GM10847 (cell line): ENCODE results near the gene WNT6.

Experiments used
- POLR2A ChIP-seq: IDR thresholded peaks from 2 replicates; pipeline ENCODE4 v1.6.1; 2011; ENCODE audit not compliant: insufficient read length; ENCODE audit errors: extremely low read depth

WNT6 gene

DNA sequence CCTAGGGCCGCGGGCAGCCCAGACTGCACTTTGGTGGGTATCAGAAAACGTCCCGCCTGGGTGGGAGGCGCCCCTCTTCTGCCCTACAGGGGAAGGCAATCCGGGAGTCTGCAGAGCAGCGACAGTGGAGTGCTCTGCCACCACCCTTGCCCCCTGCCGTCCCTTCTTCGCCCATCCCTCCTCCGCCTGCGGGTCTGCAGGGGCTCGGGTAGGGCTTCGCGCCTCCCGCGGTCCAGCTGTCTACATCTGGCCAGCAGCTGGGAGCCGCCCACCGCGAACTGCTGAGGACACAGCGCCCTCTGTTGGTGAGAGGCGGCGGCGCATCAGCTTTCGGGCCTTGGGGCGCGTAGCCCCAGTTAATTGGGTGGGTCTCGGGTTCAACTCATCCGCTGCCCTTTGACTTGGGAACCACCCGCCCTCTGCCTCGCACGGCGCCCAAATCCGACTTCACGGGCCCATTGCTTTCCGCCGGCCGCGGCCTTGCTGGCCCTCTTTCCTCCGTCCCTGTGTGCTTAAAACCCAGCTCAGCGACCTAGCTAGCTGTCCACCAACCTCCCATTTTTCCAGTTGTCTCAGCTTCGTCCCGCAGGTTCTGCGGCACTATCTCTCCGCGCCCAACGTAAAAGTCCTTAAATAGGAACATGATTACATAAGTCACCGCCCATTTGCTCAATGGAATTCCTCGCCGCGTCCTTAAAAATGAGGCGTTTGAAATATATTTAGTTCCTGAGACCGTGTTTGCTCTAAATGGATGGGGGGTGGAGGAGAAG, 38.7 kb downstream of the WNT6 start:
- no peak for TF ChIP-seq POLR2A

DNA sequence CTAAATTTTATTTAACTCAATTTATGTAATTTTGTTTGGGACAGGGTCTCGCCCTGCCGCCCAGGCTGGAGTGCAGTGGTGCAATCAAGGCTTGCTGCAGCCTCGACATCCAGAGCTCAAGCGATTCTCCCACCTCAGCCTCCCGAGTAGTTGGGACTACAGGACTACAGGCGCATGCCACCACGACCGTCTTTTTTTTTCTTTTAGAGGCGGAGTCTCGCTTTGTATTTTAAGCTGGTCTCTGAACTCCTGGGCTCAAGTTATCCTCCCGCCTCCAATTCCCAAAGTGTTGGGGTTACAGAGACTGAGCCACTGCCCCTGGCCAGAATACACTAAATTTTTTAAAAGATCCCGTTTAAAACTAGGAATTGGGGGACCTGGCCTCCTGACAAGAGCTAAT, 39.5 kb downstream of the WNT6 start:
- no peak for TF ChIP-seq POLR2A

DNA sequence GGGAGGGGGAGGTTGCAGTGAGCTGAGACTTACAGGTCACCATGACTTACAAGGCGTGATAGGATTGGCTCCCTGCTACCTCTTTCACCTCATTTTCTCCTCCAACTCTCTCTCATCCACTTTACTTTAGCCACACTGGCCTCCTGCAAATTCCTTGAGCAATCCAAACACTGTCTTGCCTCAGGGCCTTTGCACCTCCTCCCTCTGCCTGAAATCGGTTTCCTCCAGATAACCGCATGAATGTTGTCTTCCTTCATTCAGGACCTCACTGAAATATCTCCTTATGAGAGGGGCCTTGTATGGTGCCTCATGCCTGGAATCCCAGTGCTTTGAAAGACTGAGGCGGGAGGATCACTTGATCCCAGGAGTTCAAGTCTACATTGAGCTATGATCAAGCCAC, 42.8 kb downstream of the WNT6 start:
- TF ChIP-seq POLR2A: no peak

DNA sequence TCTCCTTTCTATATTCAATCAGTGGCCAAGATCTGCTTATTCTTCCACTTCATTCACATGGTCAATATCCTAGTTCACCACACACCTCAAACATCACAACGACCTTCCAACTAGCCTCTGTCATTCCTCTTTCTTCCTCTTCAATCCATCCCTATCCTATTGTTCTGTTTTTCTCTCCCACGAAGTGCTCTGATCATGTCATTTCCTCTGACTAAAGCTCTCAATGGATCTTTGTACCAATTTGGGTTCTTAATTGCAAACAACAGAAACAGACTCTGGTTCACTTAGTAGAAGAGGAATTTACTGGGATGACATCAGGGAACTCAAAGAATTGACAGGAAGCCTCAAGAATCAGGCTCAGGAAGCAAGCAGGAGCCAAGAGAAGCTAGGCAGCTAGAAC, 44.6 kb downstream of the WNT6 start:
- no peak for TF ChIP-seq POLR2A

DNA sequence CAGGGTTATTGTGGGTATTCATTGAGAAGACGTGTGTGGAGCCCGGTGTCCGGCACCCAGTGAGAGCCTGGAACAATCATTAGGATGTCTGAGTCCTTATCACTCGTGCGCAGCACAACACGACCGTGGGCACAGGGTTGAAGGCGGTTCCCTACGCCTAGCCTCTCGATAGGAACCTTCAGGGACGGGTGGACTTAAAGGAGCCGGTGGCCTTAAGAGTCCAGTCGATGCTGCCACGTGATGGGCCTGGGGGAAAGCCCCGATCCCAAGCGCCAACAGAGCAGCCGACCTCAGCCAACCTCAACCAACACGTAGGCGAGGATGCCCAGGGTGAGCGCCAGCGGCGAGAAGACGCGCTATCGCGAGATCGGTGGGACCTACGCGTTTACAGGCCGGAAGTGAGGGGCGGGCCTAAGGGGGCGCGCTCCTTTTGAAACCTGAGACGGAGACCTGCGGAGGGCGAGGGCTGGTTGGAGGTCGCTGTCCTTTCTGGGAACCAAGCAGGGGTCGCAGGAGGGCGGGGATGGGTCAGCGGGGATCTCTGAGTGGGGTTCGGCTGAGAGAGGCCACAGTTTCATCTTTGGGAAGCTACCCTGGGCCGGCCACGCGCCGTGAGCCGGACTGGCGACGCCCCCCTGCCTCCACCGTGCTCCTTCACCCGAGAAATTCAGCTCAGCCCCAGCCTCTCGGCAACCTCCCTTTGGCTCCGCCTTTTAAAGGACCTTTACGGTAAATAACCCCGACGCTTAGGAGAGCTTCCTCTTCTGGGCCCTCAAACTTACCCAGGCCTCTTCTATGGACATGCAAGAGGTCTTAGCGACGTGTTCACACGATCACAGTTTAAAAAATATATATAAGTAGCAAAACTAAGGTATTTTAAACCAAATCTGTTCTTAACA, 49.4 kb downstream of the WNT6 start:
- peak; percentile 71 for TF ChIP-seq POLR2A

DNA sequence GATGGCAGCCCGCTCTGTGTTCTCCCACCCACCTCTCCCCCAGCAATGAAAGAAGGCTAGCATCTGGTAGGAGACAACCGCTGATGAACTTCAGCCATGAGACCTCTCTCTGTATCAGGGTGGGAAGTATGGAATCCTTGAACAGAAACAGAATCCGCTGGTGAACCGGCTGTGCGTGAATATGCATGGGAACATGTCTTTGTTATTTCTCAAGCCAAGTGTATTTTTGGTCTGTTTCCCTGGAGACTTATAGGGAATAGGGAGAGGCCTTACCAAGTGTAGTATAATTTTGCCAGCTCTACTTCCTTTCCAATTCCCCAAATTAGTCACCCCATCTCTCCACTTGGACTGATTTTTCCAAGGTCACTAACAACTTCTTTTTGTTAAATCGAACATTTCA, 51.1 kb downstream of the WNT6 start:
- TF ChIP-seq POLR2A: no peak

DNA sequence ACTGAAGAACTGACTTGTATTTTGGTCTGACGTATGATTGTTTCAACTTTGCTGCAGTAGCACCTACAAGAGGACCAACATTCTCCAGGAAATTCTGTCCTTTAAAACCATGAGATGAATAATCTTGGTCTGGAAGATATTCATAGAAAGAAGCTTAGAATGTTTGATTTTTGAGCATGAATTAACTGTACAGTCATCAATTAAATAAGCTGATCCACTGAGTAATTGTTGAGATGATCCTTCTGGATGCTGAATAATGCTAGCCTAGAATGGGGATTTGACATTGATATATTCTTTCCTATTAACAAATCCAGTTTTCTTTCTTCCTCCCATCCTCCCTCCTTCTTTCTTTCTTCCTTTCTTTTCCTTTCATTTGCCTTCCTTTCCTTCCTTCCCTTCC, 60.9 kb downstream of the WNT6 start:
- TF ChIP-seq POLR2A: no peak
